SK-N-SH (cell line): ENCODE results near the gene TRMT61B. TPM values are rescaled to one million over a fixed set of nuclear protein-coding genes. Genes with fewer than 3 reads are reported as not detected.

ENCODE experiments used
- CTCF ChIA-PET: fragments of 300-600, 350-600 bp; formaldehyde crosslinking; extraction: SDS; loops from one replicate; lab custom pipeline; 2021; lab: Yijun Ruan, JAX
- POLR2A ChIA-PET: fragments of 350-600 bp; sonication (Branson Sonifier 250); formaldehyde crosslinking; extraction: SDS; loops from one replicate; lab custom pipeline; 2020; ENCODE audit warnings: antibody characterized with exemption, inconsistent platforms; lab: Yijun Ruan, JAX
- DNase-seq: peaks from one replicate; pipeline ENCODE4 v3.0.0; 2012
- H2AFZ ChIP-seq: fragments of 200-600 bp; sonication (generic); 2 replicates; pipeline ENCODE4 v1.8.1; 2016; ENCODE audit warnings: antibody characterized with exemption, mild to moderate bottlenecking, low read depth
- H3F3A ChIP-seq: fragments of 200-600 bp; sonication (generic); replicated peaks from 2 replicates; pipeline ENCODE3; 2016; ENCODE audit warnings: antibody characterized with exemption, mild to moderate bottlenecking; ENCODE audit not compliant: insufficient read depth
- H3K27ac ChIP-seq, 2 experiments: fragments of 200-500 bp in 1 of 2; fragments of 200-600 bp in 1 of 2; sonication (Bioruptor generic) in 1 of 2; sonication (generic), shearing (Covaris generic) in 1 of 2; 2 replicates each; pipeline versions ENCODE4 v1.5.1 to v1.6.1; 2014 to 2016; ENCODE audit warnings: low read depth in 2 of 2, inconsistent platforms in 1 of 2, low read length in 1 of 2, mild to moderate bottlenecking in 1 of 2, mixed read lengths in 1 of 2
- H3K27me3 ChIP-seq: fragments of 200-600 bp; sonication (generic), shearing (Covaris generic); 2 replicates; pipeline ENCODE4 v1.6.1; 2016; ENCODE audit warnings: mixed run types; ENCODE audit not compliant: insufficient read depth
- H3K36me3 ChIP-seq, 2 experiments: fragments of 200-500 bp in 1 of 2; fragments of 200-600 bp in 1 of 2; sonication (Bioruptor generic) in 1 of 2; sonication (generic) in 1 of 2; replicated peaks in 1 of 2; 2 replicates each; pipeline versions ENCODE3 to v1.5.1; 2014 to 2016; ENCODE audit warnings: low read length in 1 of 2, mild to moderate bottlenecking in 1 of 2; ENCODE audit not compliant: insufficient read depth in 2 of 2, control insufficient read depth in 1 of 2
- H3K4me1 ChIP-seq, 2 experiments: fragments of 200-500 bp in 1 of 2; fragments of 200-600 bp in 1 of 2; sonication (Bioruptor generic) in 1 of 2; sonication (generic), shearing (Covaris generic) in 1 of 2; 2 replicates each; pipeline versions ENCODE4 v1.5.1 to v1.6.1; 2014 to 2016; ENCODE audit warnings: low read depth in 1 of 2, low read length in 1 of 2, mixed run types in 1 of 2; ENCODE audit not compliant: insufficient read depth in 2 of 2, control insufficient read depth in 1 of 2
- H3K4me2 ChIP-seq: fragments of 200-600 bp; sonication (generic), shearing (Covaris generic); 2 replicates; pipeline ENCODE4 v1.6.1; 2017; ENCODE audit warnings: mixed run types
- H3K4me3 ChIP-seq, 2 experiments: fragments of 200-500 bp in 1 of 2; fragments of 200-600 bp in 1 of 2; sonication (Bioruptor generic) in 1 of 2; sonication (generic), shearing (Covaris generic) in 1 of 2; 2 replicates each; pipeline versions ENCODE4 v1.5.1 to v1.8.1; 2014 to 2016; ENCODE audit warnings: low read depth in 2 of 2, inconsistent platforms in 1 of 2, low read length in 1 of 2, mild to moderate bottlenecking in 1 of 2, mixed read lengths in 1 of 2, moderate library complexity in 1 of 2
- H3K79me2 ChIP-seq: fragments of 200-600 bp; sonication (generic); 2 replicates; pipeline ENCODE4 v1.8.1; 2017; ENCODE audit warnings: mild to moderate bottlenecking; ENCODE audit not compliant: insufficient read depth
- H3K9ac ChIP-seq: fragments of 200-600 bp; sonication (generic); 2 replicates; pipeline ENCODE4 v1.6.1; 2017; ENCODE audit warnings: mixed run types
- H3K9me2 ChIP-seq: fragments of 200-600 bp; sonication (generic); 2 replicates; pipeline ENCODE4 v1.6.1; 2017; ENCODE audit warnings: mixed run types
- H3K9me3 ChIP-seq: fragments of 200-600 bp; sonication (generic); 2 replicates; pipeline ENCODE4 v1.6.1; 2017; ENCODE audit warnings: mixed run types, mild to moderate bottlenecking, moderate library complexity
- H4K20me1 ChIP-seq: fragments of 200-600 bp; sonication (generic); 2 replicates; pipeline ENCODE4 v1.6.1; 2017; ENCODE audit warnings: mild to moderate bottlenecking, mixed run types; ENCODE audit not compliant: insufficient read depth
- CHD2 ChIP-seq: fragments of 150-350 bp; IDR thresholded peaks from 2 replicates; pipeline ENCODE4 v1.6.1; 2018; ENCODE audit warnings: low read length; ENCODE audit not compliant: partially characterized antibody
- EP300 ChIP-seq, 2 experiments: IDR thresholded peaks; 2 replicates each; pipeline versions ENCODE4 v1.4.0 to v1.6.1; 2012; ENCODE audit warnings: borderline replicate concordance in 1 of 2, low read depth in 1 of 2, low read length in 1 of 2
- EZH2phosphoT487 ChIP-seq: fragments of 200-600 bp; sonication (generic); IDR thresholded peaks from 2 replicates; pipeline ENCODE4 v1.6.1; 2017; ENCODE audit warnings: low read depth, mixed run types, mild to moderate bottlenecking, antibody characterized with exemption, moderate library complexity, borderline replicate concordance
- FOSL2 ChIP-seq: IDR thresholded peaks from 2 replicates; pipeline ENCODE4 v1.4.0; 2012; ENCODE audit warnings: low read depth, mild to moderate bottlenecking, moderate library complexity, borderline replicate concordance
- GABPA ChIP-seq: IDR thresholded peaks from 2 replicates; pipeline ENCODE4 v1.4.0; 2012; ENCODE audit warnings: low read depth, mild to moderate bottlenecking
- JUND ChIP-seq: IDR thresholded peaks from 2 replicates; pipeline ENCODE4 v1.4.0; 2012
- NRF1 ChIP-seq: IDR thresholded peaks from 2 replicates; pipeline ENCODE4 v1.6.1; 2012; ENCODE audit warnings: low read depth, mild to moderate bottlenecking, low read length
- RCOR1 ChIP-seq: fragments of 150-350 bp; IDR thresholded peaks from 2 replicates; pipeline ENCODE4 v1.6.1; 2017; ENCODE audit warnings: antibody characterized with exemption, low read length
- RFX5 ChIP-seq: IDR thresholded peaks from 2 replicates; pipeline ENCODE4 v1.6.1; 2012; ENCODE audit warnings: mild to moderate bottlenecking, improper control_type of control experiment, low read length
- RXRA ChIP-seq: IDR thresholded peaks from 2 replicates; pipeline ENCODE4 v1.4.0; 2012; ENCODE audit warnings: low read depth, mild to moderate bottlenecking, borderline replicate concordance
- SMC3 ChIP-seq: IDR thresholded peaks from 2 replicates; pipeline ENCODE4 v1.6.1; 2012; ENCODE audit warnings: low read depth, low read length, improper control_type of control experiment
- TAF1 ChIP-seq: IDR thresholded peaks from 2 replicates; pipeline ENCODE4 v1.6.1; 2012; ENCODE audit warnings: low read depth, mild to moderate bottlenecking, low read length, moderate library complexity, borderline replicate concordance
- TCF12 ChIP-seq: IDR thresholded peaks from 2 replicates; pipeline ENCODE4 v1.4.0; 2012
- YY1 ChIP-seq: IDR thresholded peaks from 2 replicates; pipeline ENCODE4 v1.4.0; 2012; ENCODE audit warnings: low read depth, mild to moderate bottlenecking
- WGBS: methylation state at CpG from one replicate; pipeline ENCODE4 v1.1.6; 2017; ENCODE audit warnings: low lambda C conversion rate; 5-methylcytosine and 5-hydroxymethylcytosine counted together
- polyA plus RNA-seq, 3 experiments: library from polyadenylated mRNA; depleted of rRNA; stranded (reverse); fragments of >200 nt; gene quantifications; 2 replicates each; pipeline ENCODE4 v1.2.3, GENCODE V29; 2012
- TF ChIP-seq, protein P1 (sequence below): IDR thresholded peaks from 2 replicates; pipeline ENCODE4 v1.6.1; 2012; ENCODE audit warnings: mild to moderate bottlenecking, low read depth, low read length, moderate library complexity
- TF ChIP-seq, protein P2 (sequence below): fragments of 150-350 bp; IDR thresholded peaks from 2 replicates; pipeline ENCODE4 v1.6.1; 2016; ENCODE audit warnings: mild to moderate bottlenecking, low read depth, low read length
- TF ChIP-seq, protein P3 (sequence below): IDR thresholded peaks from 2 replicates; pipeline ENCODE4 v1.4.0; 2012; ENCODE audit warnings: low read depth
- TF ChIP-seq, protein P4 (sequence below): IDR thresholded peaks from 2 replicates; pipeline ENCODE4; 2012

TRMT61B gene
- polyA plus RNA-seq, 1 of the 3 experiments (the other 2 are of a cell fraction), result 11.4 TPM

DNA sequence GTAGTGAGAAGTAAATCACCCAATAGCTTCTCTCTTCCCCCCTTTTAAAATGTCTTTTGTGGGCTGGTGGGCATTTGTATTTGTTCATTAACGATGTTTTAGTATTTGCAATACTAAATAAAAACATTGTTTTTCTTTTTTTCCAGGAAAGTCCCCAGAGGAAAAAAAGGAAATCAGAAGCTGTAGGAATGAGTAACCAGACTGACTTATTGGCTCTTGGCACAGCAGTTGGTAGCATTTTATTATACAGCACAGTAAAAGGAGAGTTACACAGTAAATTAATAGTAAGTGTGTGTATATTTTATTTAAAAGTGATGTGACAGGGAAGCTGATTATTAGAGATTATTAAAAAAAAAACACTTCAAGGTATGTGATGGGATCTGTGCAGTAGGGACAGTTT is 31.7 kb upstream of the TRMT61B start (continued):
- no peak for TF ChIP-seq RCOR1
- TF ChIP-seq, all 33 proteins: peak for 0

DNA sequence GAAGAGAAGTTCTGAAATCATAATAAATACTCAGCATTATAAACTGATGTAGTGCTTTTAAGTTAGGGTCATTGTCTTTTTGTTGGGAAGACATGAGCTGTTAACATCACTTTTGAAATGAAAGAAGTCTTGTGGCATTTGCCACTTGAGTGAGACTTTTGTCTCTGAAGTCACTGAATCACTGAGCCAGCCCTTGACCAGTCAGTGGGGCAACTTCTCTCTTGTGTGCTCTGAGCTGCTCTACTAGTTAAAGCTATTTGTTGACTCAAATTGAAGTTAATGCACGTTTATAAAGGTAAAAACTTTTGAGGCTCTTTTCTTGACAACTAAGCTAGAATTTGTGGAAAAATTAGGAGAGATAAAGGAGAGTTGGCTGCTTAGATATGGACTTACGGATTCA is 31.1 kb upstream of the TRMT61B start:
- CTCF ChIA-PET, result interaction anchor here (0.6 to 1.2 kb wide), 4 partner anchors 9 to 374 kb away, joined by 3 to 4 read pairs (median 3); no protein-coding TSS in a partner anchor
- 86% methylated on average over 2 of the region's 2 CpGs for WGBS

More for the DNA sequence above, 31.1 kb upstream of the TRMT61B start:
- Histone ChIP-seq H3K4me1 (peaks cover 19 to 25% of the 10 kb centered on the region in 2 experiments; a peak in 3 of 4 replicates), H3K79me2 (peaks cover 100% of the 10 kb centered on the region), H3K27ac (no peak overlapping the region), H3K4me2 (no peak overlapping the region), H3F3A (peaks cover 5% of the 10 kb centered on the region), H2AFZ (no peak overlapping the region), H3K4me3 (no peak overlapping the region), H3K36me3 (peaks cover 25 to 42% of the 10 kb centered on the region in 2 experiments), H3K9me3 (no peaks in the 10 kb centered on the region), H3K9ac (no peak overlapping the region), H3K9me2 (no peaks in the 10 kb centered on the region), H4K20me1 (peaks cover 98% of the 10 kb centered on the region), H3K27me3 (no peaks in the 10 kb centered on the region)
- POLR2A ChIA-PET, result no interaction called here
- TF ChIP-seq SMC3 (no peak), RXRA (no peak), EP300 (IDR thresholded peaks at IDR 0.05; ENCODE audit: borderline replicate concordance in 1 of 2, low read depth in 1 of 2, low read length in 1 of 2) (no peak), TAF1 (no peak), EZH2phosphoT487 (no peak), TCF12 (no peak), YY1 (no peak), RFX5 (no peak), NRF1 (no peak), CHD2 (no peak), GABPA (no peak), JUND (no peak), FOSL2 (no peak)
- TF ChIP-seq, protein P1, sequence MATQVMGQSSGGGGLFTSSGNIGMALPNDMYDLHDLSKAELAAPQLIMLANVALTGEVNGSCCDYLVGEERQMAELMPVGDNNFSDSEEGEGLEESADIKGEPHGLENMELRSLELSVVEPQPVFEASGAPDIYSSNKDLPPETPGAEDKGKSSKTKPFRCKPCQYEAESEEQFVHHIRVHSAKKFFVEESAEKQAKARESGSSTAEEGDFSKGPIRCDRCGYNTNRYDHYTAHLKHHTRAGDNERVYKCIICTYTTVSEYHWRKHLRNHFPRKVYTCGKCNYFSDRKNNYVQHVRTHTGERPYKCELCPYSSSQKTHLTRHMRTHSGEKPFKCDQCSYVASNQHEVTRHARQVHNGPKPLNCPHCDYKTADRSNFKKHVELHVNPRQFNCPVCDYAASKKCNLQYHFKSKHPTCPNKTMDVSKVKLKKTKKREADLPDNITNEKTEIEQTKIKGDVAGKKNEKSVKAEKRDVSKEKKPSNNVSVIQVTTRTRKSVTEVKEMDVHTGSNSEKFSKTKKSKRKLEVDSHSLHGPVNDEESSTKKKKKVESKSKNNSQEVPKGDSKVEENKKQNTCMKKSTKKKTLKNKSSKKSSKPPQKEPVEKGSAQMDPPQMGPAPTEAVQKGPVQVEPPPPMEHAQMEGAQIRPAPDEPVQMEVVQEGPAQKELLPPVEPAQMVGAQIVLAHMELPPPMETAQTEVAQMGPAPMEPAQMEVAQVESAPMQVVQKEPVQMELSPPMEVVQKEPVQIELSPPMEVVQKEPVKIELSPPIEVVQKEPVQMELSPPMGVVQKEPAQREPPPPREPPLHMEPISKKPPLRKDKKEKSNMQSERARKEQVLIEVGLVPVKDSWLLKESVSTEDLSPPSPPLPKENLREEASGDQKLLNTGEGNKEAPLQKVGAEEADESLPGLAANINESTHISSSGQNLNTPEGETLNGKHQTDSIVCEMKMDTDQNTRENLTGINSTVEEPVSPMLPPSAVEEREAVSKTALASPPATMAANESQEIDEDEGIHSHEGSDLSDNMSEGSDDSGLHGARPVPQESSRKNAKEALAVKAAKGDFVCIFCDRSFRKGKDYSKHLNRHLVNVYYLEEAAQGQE, result no peak
- TF ChIP-seq, protein P2, sequence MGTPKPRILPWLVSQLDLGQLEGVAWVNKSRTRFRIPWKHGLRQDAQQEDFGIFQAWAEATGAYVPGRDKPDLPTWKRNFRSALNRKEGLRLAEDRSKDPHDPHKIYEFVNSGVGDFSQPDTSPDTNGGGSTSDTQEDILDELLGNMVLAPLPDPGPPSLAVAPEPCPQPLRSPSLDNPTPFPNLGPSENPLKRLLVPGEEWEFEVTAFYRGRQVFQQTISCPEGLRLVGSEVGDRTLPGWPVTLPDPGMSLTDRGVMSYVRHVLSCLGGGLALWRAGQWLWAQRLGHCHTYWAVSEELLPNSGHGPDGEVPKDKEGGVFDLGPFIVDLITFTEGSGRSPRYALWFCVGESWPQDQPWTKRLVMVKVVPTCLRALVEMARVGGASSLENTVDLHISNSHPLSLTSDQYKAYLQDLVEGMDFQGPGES, result no peak
- TF ChIP-seq, protein P3, sequence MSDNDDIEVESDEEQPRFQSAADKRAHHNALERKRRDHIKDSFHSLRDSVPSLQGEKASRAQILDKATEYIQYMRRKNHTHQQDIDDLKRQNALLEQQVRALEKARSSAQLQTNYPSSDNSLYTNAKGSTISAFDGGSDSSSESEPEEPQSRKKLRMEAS, result no peak
- TF ChIP-seq, protein P4, sequence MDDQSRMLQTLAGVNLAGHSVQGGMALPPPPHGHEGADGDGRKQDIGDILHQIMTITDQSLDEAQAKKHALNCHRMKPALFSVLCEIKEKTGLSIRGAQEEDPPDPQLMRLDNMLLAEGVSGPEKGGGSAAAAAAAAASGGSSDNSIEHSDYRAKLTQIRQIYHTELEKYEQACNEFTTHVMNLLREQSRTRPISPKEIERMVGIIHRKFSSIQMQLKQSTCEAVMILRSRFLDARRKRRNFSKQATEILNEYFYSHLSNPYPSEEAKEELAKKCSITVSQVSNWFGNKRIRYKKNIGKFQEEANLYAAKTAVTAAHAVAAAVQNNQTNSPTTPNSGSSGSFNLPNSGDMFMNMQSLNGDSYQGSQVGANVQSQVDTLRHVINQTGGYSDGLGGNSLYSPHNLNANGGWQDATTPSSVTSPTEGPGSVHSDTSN, result no peak
- no peak for DNase-seq
